Liver (tissue), 9 donors: ENCODE measurements around the gene ZNF490. TPM values are rescaled to one million over a fixed set of nuclear protein-coding genes. Genes with fewer than 3 reads are reported as not detected.

Experiments used
- DNase-seq: peaks from one replicate; pipeline ENCODE4 v3.0.0-alpha.2; 2017; ENCODE audit warnings: low spot score
- H3K27ac ChIP-seq, 2 donors: one replicate each; pipeline ENCODE4 v1.7.0; 2013; ENCODE audit warnings: inconsistent platforms in 2 of 2, low read length in 2 of 2, control low read depth in 1 of 2, low read depth in 1 of 2, mild to moderate bottlenecking in 1 of 2
- H3K27me3 ChIP-seq, 4 donors: one replicate each; pipeline versions ENCODE4 v1.6.1 to v1.7.0; 2013; ENCODE audit warnings: low read length in 3 of 4, inconsistent platforms in 1 of 4, mild to moderate bottlenecking in 1 of 4, moderate library complexity in 1 of 4; ENCODE audit not compliant: control insufficient read depth in 4 of 4, insufficient read depth in 4 of 4
- H3K36me3 ChIP-seq, 4 donors: one replicate each; pipeline versions ENCODE4 v1.6.1 to v1.7.0; 2013; ENCODE audit warnings: low read length in 3 of 4, mild to moderate bottlenecking in 3 of 4, low read depth in 1 of 4, moderate library complexity in 1 of 4; ENCODE audit not compliant: control insufficient read depth in 4 of 4, insufficient read depth in 3 of 4
- H3K4me1 ChIP-seq, 4 donors: one replicate each; pipeline versions ENCODE4 v1.6.1 to v1.7.0; 2013; ENCODE audit warnings: low read length in 3 of 4, mild to moderate bottlenecking in 3 of 4, moderate library complexity in 1 of 4; ENCODE audit not compliant: control insufficient read depth in 4 of 4, insufficient read depth in 4 of 4
- H3K4me3 ChIP-seq, 3 donors: one replicate each; pipeline versions ENCODE4 v1.6.1 to v1.7.0; 2013; ENCODE audit warnings: low read length in 3 of 3, control low read depth in 1 of 3, low read depth in 1 of 3, mild to moderate bottlenecking in 1 of 3
- H3K9ac ChIP-seq, 2 donors: one replicate each; pipeline ENCODE4 v1.7.0; 2013; ENCODE audit warnings: low read length in 2 of 2, mild to moderate bottlenecking in 2 of 2, moderate library complexity in 2 of 2, control low read depth in 1 of 2, low read depth in 1 of 2
- H3K9me3 ChIP-seq, 4 donors: one replicate each; pipeline versions ENCODE4 v1.6.1 to v1.7.0; 2013; ENCODE audit warnings: low read length in 3 of 4; ENCODE audit not compliant: control insufficient read depth in 4 of 4
- EGR1 ChIP-seq, 2 donors: IDR thresholded peaks; 2 replicates each; pipeline ENCODE4 v1.6.1; 2016 to 2018; ENCODE audit warnings: antibody characterized with exemption in 2 of 2, low read depth in 2 of 2
- FOXA1 ChIP-seq: IDR thresholded peaks from 2 replicates; pipeline ENCODE4 v1.6.1; 2016; ENCODE audit warnings: antibody characterized with exemption
- FOXA2 ChIP-seq: IDR thresholded peaks from 2 replicates; pipeline ENCODE4 v1.6.1; 2016; ENCODE audit warnings: antibody characterized with exemption
- GABPA ChIP-seq, 2 donors: IDR thresholded peaks in 1 of 2; conservative IDR thresholded peaks in 1 of 2; 2 replicates each; pipeline ENCODE4 v1.6.1; 2016; ENCODE audit warnings: antibody characterized with exemption in 2 of 2, mild to moderate bottlenecking in 1 of 2, moderate library complexity in 1 of 2
- HNF4A ChIP-seq, 2 donors: conservative IDR thresholded peaks; 2 replicates each; pipeline ENCODE4 v1.6.1; 2016; ENCODE audit warnings: antibody characterized with exemption in 2 of 2, mild to moderate bottlenecking in 2 of 2
- HNF4G ChIP-seq: IDR thresholded peaks from 2 replicates; pipeline ENCODE4 v1.6.1; 2016; ENCODE audit warnings: antibody characterized with exemption
- JUND ChIP-seq, 2 donors: IDR thresholded peaks; 2 replicates each; pipeline ENCODE4 v1.6.1; 2016; ENCODE audit warnings: antibody characterized with exemption in 2 of 2
- NR2F2 ChIP-seq: IDR thresholded peaks from 2 replicates; pipeline ENCODE4 v1.6.1; 2016; ENCODE audit warnings: antibody characterized with exemption
- RAD21 ChIP-seq, 2 donors: IDR thresholded peaks; 2 replicates each; pipeline ENCODE4 v1.6.1; 2016; ENCODE audit warnings: antibody characterized with exemption in 2 of 2, mild to moderate bottlenecking in 2 of 2
- RXRA ChIP-seq, 2 donors: IDR thresholded peaks; 2 replicates each; pipeline ENCODE4 v1.6.1; 2017 to 2018; ENCODE audit warnings: antibody characterized with exemption in 2 of 2, mild to moderate bottlenecking in 1 of 2
- SP1 ChIP-seq: IDR thresholded peaks from 2 replicates; pipeline ENCODE4 v1.6.1; 2018; ENCODE audit warnings: antibody characterized with exemption, mild to moderate bottlenecking
- TAF1 ChIP-seq: conservative IDR thresholded peaks from 2 replicates; pipeline ENCODE4 v1.6.1; 2016; ENCODE audit warnings: antibody characterized with exemption, mild to moderate bottlenecking
- YY1 ChIP-seq: IDR thresholded peaks from 2 replicates; pipeline ENCODE4 v1.6.1; 2016; ENCODE audit warnings: antibody characterized with exemption, mild to moderate bottlenecking
- WGBS: extraction: QIAGEN DNeasy Blood & Tissue Kit; methylation state at CpG from one replicate; pipeline ENCODE4 v1.1.7; 2013; 5-methylcytosine and 5-hydroxymethylcytosine counted together
- polyA plus RNA-seq, 2 donors: library from polyadenylated mRNA; stranded (reverse) in 1 of 2; unstranded in 1 of 2; fragments of 200-250 nt in 1 of 2; fragments of >200 nt in 1 of 2; fragmentation: Nextera tagmentation in 1 of 2; extraction: Ambion mirVana in 1 of 2; gene quantifications; one replicate each; pipeline versions ENCODE4 v1.2.1 to v1.2.3, GENCODE V29; 2013 to 2015
- total RNA-seq, 2 donors: library from RNA; depleted of rRNA; stranded (reverse); fragments of >200 nt; gene quantifications; one replicate each; pipeline ENCODE4 v1.2.3, GENCODE V29; 2014
- TF ChIP-seq, protein P1 (sequence below): IDR thresholded peaks from 2 replicates; pipeline ENCODE4 v1.6.1; 2016; ENCODE audit warnings: antibody characterized with exemption
- TF ChIP-seq, protein P2 (sequence below): IDR thresholded peaks from 2 replicates; pipeline ENCODE4 v1.6.1; 2016; ENCODE audit warnings: antibody characterized with exemption, mild to moderate bottlenecking
- TF ChIP-seq, protein P3 (sequence below): IDR thresholded peaks from 2 replicates; pipeline ENCODE4 v1.6.1; 2016; ENCODE audit warnings: antibody characterized with exemption
- TF ChIP-seq, protein P4 (sequence below): IDR thresholded peaks from 2 replicates; pipeline ENCODE4 v1.6.1; 2016; ENCODE audit warnings: antibody characterized with exemption
- TF ChIP-seq, protein P5 (sequence below): fragments of 150-350 bp; IDR thresholded peaks from 2 replicates; pipeline ENCODE4 v1.5.1; 2017; ENCODE audit warnings: improper control_type of control experiment, low read depth, low read length; ENCODE audit not compliant: missing input control
- donor health status: healthy.
- donor health status: healthy.
- donor health status: healthy.
- donor health status: healthy.
- donor health status: healthy.

The ZNF490 gene
- total and polyA plus RNA-seq, 4 donors: 0.93 to 6.1 (median 2.3) TPM

DNA sequence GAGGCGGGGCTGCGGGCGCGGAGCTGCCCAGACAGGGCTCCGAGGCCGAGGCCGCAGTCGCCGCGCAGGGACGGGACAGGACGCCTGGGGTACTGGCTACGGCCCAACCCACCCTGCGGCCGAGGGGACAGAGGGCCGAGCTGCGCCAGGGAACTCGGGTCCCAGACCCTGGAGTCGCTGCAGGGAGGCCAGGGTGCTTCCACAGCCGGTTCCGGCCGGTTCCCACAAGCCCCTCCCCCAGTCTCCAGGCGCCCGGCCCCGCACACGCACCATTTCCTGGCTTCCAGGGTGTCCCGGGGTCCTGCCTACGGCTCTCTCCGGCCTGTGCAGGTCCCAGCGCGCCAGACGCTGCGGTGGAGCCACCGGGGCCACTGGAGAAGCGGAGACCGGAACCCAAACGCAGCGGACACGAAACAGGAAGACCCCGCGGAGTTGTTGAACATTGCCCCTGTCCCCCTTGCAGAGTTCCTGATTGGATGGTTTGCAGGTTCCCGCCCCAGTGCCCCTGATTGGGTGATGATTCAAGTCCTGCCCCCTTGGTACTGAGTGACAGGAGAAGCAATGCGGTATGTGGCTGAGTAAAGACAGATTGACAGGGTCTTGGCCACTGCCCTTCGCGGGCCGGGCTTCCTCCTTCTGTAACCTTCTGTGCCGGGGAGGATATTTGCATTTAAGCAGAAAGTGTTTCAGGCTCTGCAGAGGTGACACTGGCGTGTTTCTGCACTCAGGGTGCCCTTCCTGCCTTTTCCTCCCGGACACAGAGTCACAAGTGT lies 59.4 kb downstream of the ZNF490 start, which contains the start of gene ZNF564:
Gene ZNF564, minus strand, starts transcription at position 423 of the 773 bp plus-strand sequence. Its CDS starts 150 bp downstream, at position 273.
- peak; percentile 92 for DNase-seq
- no peaks in the 10 kb centered on the region for H3K9me3 ChIP-seq
- TF ChIP-seq, protein P1, sequence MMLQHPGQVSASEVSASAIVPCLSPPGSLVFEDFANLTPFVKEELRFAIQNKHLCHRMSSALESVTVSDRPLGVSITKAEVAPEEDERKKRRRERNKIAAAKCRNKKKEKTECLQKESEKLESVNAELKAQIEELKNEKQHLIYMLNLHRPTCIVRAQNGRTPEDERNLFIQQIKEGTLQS: no peak
- TF ChIP-seq HNF4G (peak; percentile 75), FOXA1 (no peak), FOXA2 (no peak), GABPA (IDR thresholded peaks at IDR 0.05 in 1 of 2, conservative IDR thresholded peaks at IDR 0.05 in 1 of 2) (peak; percentile 60 to 86), HNF4A (conservative IDR thresholded peaks at IDR 0.05) (peak; percentile 79 to 81), RXRA (IDR thresholded peaks at IDR 0.05) (peak; percentile 62 to 80), EGR1 (IDR thresholded peaks at IDR 0.05; ENCODE audit: low read depth in 2 of 2) (peak in 1 of 2 donors; percentile 48), SP1 (peak; percentile 93), JUND (IDR thresholded peaks at IDR 0.05) (peak; percentile 63 to 65), NR2F2 (peak; percentile 91), TAF1 (peak; percentile 72), RAD21 (IDR thresholded peaks at IDR 0.05) (peak; percentile 37 to 41), YY1 (peak; percentile 73)
- TF ChIP-seq, protein P2, sequence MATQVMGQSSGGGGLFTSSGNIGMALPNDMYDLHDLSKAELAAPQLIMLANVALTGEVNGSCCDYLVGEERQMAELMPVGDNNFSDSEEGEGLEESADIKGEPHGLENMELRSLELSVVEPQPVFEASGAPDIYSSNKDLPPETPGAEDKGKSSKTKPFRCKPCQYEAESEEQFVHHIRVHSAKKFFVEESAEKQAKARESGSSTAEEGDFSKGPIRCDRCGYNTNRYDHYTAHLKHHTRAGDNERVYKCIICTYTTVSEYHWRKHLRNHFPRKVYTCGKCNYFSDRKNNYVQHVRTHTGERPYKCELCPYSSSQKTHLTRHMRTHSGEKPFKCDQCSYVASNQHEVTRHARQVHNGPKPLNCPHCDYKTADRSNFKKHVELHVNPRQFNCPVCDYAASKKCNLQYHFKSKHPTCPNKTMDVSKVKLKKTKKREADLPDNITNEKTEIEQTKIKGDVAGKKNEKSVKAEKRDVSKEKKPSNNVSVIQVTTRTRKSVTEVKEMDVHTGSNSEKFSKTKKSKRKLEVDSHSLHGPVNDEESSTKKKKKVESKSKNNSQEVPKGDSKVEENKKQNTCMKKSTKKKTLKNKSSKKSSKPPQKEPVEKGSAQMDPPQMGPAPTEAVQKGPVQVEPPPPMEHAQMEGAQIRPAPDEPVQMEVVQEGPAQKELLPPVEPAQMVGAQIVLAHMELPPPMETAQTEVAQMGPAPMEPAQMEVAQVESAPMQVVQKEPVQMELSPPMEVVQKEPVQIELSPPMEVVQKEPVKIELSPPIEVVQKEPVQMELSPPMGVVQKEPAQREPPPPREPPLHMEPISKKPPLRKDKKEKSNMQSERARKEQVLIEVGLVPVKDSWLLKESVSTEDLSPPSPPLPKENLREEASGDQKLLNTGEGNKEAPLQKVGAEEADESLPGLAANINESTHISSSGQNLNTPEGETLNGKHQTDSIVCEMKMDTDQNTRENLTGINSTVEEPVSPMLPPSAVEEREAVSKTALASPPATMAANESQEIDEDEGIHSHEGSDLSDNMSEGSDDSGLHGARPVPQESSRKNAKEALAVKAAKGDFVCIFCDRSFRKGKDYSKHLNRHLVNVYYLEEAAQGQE: peak; percentile 92
- TF ChIP-seq, protein P3, sequence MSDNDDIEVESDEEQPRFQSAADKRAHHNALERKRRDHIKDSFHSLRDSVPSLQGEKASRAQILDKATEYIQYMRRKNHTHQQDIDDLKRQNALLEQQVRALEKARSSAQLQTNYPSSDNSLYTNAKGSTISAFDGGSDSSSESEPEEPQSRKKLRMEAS: peak; percentile 77
- TF ChIP-seq, protein P4, sequence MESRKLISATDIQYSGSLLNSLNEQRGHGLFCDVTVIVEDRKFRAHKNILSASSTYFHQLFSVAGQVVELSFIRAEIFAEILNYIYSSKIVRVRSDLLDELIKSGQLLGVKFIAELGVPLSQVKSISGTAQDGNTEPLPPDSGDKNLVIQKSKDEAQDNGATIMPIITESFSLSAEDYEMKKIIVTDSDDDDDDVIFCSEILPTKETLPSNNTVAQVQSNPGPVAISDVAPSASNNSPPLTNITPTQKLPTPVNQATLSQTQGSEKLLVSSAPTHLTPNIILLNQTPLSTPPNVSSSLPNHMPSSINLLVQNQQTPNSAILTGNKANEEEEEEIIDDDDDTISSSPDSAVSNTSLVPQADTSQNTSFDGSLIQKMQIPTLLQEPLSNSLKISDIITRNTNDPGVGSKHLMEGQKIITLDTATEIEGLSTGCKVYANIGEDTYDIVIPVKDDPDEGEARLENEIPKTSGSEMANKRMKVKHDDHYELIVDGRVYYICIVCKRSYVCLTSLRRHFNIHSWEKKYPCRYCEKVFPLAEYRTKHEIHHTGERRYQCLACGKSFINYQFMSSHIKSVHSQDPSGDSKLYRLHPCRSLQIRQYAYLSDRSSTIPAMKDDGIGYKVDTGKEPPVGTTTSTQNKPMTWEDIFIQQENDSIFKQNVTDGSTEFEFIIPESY: peak; percentile 68
- TF ChIP-seq, protein P5, sequence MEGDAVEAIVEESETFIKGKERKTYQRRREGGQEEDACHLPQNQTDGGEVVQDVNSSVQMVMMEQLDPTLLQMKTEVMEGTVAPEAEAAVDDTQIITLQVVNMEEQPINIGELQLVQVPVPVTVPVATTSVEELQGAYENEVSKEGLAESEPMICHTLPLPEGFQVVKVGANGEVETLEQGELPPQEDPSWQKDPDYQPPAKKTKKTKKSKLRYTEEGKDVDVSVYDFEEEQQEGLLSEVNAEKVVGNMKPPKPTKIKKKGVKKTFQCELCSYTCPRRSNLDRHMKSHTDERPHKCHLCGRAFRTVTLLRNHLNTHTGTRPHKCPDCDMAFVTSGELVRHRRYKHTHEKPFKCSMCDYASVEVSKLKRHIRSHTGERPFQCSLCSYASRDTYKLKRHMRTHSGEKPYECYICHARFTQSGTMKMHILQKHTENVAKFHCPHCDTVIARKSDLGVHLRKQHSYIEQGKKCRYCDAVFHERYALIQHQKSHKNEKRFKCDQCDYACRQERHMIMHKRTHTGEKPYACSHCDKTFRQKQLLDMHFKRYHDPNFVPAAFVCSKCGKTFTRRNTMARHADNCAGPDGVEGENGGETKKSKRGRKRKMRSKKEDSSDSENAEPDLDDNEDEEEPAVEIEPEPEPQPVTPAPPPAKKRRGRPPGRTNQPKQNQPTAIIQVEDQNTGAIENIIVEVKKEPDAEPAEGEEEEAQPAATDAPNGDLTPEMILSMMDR: no peak
- H3K27me3 ChIP-seq: no peaks in the 10 kb centered on the region
- H3K4me3 ChIP-seq: peak within 1 kb of the TSS; percentile 56 to 77 (median 73)
- peak within 1 kb of the TSS; percentile 89 to 94 for H3K27ac ChIP-seq
- H3K9ac ChIP-seq: peak within 1 kb of the TSS; percentile 83 to 85
- H3K4me1 ChIP-seq: peaks cover 8 to 21% (median 16%) of the 10 kb centered on the region in 4 donors
- H3K36me3 ChIP-seq: no peaks in the 10 kb centered on the region
- under 1% methylated on average over 49 of the region's 49 CpGs for WGBS
